Hematopoietic multipotent progenitor cell treated with erythropoietin and hydrocortisone succinate and interleukin-3 and kit ligand, for 6 days (in vitro differentiated cells): Measurements from ENCODE around the gene CLEC16A.

ENCODE experiments used
- DNase-seq: peaks from one replicate; pipeline ENCODE4 v3.0.0-alpha.2; 2015

Gene CLEC16A

DNA sequence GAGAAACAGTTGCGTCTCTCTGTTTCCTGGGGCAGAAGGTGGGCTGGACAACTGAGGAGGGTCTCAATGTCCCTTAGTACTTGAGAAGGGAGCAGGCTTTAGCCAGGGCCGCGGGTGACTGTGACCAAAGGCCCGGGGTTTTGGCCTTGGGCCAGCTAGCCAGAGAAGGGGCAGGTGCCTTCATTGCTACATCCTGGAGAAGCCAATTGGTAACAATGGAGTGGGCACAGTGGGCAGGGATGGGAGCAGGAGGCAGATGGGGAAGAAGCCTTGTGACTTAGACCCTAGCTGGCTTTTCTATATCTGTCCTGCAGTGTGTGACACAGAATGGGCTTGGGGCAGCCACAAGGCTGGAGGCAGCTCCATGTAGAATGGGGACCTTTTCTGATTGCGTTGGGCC is 46.0 kb downstream of the CLEC16A start:
- no peak for DNase-seq

DNA sequence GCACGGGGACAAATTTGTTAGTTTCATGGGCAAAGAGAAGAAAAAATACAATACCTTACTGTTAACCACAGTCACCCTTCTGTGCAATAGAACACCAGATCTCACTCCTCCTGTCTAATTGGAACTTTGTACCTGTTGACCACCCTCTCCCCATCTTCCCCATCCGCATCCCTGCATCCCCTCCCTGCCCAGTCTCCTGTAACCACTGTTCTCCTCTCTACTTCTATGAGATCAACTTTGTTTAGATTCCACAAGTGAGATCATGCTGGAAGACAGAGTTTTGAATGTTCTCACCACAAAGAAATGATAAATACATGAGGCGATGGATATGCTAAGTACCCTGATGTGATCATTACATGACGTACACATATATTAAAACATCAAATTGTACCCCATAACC is 47.7 kb downstream of the CLEC16A start:
- DNase-seq = no peak

DNA sequence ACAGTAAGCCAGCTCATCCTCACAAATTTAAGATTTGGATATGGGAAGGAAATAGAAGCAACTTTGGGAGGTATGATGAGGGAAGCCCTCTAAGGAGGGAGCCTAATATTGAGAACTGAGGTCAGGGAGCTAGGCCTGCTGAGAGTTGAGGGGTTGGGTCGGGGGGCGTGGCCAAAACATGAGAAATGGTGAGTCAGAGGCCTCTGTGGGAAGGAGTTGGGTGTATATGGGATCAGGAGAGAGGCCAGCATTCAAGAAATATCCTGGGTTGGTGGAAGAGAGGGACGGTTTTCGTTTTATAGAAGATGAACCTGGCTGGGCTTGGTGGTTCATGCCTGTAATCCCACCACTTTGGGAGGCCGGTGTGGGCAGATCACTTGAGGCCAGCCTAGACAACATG is 48.4 kb downstream of the CLEC16A start:
- DNase-seq = peak; percentile 51

DNA sequence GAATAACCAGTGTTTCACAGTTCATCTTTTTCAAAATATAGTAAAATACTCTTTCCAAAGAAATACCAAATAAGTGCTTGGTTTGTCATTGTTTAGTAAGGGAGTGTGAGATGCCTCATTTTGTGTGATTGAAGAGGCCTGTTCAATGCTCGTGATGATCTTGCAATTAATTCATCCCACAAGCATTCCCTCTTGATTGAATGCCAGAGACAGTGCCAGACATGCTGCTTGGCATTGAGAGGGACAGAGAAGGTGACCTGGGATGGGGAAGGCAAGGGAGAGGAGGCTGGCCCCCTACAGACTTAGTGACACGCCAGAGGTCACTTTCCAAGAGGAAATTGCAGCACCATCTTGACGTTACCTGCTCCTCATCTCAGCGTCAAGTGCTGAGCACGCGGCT is 49.3 kb downstream of the CLEC16A start:
- no peak for DNase-seq

DNA sequence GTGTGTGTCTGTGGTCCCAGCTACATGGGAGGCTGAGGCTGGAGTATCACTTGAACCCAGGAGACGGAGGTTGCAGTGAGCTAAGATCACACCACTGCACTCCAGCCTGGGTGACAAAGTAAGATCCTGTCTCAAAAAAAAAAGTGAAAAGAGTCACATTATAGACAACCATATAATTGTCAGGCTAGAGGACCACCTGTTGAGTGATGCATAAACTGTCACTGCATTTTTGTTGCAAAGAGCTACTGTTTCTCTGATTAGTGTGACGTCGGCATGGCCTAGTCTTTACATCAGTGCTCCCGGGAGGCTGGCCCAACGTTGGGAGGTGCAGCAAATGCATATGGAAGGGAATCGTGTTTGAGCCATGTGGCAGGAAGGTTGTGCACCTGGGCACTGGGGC is 50.2 kb downstream of the CLEC16A start:
- DNase-seq = no peak

DNA sequence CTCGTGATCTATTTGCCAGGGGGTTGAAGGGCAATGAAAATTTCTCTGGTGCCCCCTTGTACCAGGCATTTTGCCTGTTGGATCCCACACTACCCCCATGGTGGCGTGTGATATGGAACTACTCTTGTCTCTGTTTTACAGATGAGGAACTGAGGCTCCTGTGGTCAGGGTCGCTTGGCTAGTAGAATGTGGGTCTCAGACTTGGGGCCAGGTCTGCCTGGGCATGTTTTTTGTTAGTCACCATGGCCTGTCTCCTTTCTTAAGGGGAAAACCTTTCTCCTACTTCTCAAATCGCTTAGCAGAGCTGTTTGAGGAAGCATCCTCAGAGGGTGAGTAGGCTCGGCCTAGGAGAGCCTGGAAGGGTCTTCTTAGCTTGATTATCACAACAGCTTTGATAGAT is 51.2 kb downstream of the CLEC16A start:
- no peak for DNase-seq

DNA sequence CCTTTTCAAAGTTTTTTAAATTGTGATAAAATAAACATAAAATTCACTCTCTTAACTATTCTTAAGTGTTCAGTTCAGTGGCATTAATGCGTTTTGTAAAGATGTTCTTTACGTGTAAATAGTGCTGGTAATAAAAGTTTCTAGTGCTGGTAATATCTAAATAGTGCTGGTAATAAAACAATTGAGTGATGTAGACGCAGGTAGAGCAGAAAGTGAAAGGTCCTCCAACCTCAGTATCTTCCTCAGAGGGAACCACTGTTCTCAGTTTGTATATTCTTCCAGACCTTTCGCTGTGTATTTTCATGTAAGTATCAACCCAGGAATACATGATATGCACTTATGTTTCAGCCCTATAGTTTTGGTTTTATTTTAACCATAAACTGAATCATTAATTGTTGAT is 53.1 kb downstream of the CLEC16A start:
- no peak for DNase-seq

DNA sequence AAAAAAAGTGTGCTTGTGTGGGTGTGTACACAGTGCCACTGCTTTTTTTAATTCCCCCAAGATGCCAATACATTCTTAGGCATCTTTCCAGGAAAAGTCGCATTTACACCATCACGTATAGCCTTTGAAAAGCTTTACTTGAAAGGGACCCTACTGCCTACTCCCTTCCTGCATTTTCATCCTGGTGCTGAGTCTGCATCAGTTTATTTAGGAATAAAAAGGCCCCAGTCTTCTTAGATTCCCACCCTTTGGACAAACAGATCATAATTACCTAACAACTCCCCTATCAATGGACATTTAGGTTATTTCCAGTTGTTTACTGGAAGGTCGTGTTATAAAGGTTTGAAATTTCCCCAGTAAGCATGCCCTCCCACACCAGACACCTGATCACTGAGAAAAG is 54.9 kb downstream of the CLEC16A start:
- DNase-seq = no peak

DNA sequence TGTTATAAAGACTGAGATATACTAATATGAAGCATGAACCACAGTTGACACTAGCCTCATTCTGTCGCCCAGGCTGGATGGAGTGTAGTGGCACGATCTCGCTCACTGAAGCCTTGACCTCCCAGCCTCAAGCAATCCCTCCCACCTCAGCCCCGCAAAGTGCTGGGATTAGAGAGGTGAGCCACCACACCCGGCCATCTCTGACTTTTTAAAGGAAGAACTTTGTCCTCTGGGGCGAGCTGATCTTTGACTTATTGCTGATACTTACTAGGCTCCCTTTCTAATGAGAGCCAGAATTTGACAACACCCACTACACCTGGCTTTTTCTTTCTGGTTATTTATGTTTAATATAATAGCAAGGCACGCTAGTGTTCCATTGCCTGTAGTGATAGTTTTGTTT is 57.2 kb downstream of the CLEC16A start:
- DNase-seq = no peak

DNA sequence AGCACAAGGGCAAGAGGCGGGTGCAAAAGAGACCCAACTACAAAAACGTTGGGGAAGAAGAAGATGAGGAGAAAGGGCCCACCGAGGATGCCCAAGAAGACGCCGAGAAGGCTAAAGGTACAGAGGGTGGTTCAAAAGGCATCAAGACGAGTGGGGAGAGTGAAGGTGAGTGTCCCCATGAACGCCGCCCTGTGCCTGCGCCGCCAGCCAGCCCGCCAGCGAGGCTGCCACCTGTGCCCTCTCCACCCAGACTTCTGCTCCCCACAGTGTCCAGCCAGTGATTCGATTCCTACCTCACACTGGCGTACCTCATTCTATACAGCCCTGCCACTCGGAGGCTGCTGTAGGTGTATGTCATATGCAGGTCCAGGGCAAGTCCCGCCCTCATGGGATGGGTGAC is 58.8 kb downstream of the CLEC16A start:
- DNase-seq = no peak

DNA sequence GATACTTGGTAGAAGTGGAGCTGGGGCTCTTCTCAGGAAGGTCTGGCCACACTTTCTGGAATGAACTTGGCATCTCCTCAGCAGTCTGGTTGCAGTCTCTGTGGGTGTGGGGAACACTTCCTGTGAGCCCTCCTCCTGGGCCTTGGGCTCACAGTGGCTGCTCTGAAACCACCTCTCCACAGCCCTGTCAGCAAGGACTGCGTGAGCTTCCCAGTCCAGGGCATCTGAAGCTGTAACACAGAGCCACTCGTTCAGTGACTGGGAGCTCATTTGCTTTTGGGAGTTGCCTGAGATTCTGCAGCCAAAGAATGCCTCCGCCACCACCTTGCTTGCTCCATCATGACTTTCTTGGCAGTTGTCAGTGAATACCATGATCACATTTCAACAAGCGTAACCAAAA is 60.0 kb downstream of the CLEC16A start:
- DNase-seq = no peak

DNA sequence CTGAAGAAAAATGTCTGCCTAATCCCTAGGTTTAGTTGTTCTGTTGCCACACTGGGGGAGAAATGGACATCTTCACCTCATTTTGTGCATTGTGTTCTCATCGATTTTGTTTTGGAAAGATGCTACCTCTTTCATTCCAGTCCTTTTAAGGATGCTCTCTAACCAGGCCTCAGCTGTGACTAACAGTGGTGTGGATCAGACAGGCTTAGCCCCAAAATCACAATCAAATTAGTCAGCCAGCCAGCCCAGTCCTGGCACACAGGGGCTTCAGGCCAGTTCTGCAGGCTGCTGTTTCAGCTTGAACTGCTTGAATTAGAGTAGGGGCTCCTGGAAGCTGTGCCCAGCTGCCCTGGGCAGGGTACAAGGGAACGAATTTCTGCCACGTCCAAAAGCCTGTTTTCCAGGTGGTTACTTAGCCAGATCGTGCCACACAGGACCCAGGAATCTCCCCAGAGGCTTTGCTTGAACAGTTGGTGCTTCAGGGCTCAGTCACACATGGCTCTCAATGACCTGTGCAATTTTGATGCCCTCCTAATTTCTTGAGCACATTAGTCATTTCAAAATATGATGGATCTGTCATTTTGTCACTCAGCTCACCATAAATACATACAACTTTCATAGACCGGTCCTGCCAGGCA is 60.7 kb downstream of the CLEC16A start:
- no peak for DNase-seq

DNA sequence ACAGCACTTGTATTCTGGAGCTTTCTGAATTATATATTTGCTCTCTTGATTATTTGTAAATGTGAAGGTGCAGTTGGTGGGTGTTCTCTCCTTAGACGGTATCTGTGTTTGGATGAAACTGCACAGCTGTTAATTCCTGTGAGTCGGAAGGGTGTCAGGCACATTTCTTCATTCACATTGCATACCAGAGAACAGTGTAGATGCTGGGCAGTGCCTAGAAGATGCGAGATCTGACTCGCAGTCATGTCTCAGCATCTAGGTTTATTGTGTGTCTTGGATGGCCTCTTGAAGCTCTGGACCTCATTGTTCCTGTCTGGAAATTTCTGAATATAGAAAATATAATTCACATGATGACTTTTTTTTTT is 61.2 kb downstream of the CLEC16A start:
- no peak for DNase-seq

DNA sequence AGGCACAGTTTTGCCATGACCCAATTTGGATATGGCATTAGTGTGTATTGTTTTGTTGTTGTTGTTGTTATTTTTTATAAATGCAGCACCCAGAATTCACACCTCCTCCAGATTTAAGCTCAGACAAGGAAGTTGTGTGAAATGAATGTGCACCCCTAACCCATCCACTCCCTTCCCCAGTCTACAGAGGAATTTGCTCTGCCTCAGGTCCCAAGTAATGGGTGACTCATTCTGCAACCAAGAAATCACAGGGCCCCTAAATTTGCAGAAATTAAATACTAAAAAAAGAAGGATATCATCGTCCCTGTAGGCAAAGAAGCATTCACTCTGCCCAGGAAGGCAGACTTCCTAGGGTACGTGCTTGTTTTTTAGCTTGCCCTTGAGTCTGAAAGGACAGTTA is 62.3 kb downstream of the CLEC16A start:
- no peak for DNase-seq

DNA sequence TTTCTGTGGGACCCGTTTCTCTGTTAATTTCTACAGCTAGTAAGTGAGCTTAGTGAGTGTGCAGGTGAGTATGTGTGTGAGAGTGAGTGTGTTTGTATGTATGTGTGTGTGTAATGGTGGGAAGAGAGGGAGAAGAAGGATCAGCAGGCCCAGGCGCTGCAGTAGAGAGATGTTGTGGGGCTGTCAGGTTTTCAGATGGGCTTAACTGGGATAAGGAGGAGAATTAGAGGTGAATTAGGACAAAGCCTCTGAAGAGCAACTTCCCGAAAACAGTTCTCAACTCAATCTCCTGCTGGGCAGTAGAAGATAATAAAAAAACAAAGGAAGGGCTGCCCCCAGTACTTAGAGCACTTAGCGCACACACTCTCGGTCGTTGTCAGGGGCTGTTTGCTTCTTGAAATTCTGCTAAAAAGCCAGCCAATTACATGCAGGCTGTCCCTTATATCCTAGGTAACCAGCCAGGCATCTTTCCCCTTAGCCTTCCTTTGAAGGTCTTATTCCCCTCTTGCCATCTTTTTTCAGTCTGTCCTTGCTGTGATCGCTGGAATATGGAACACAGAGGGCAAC is 63.4 kb downstream of the CLEC16A start:
- DNase-seq = no peak

DNA sequence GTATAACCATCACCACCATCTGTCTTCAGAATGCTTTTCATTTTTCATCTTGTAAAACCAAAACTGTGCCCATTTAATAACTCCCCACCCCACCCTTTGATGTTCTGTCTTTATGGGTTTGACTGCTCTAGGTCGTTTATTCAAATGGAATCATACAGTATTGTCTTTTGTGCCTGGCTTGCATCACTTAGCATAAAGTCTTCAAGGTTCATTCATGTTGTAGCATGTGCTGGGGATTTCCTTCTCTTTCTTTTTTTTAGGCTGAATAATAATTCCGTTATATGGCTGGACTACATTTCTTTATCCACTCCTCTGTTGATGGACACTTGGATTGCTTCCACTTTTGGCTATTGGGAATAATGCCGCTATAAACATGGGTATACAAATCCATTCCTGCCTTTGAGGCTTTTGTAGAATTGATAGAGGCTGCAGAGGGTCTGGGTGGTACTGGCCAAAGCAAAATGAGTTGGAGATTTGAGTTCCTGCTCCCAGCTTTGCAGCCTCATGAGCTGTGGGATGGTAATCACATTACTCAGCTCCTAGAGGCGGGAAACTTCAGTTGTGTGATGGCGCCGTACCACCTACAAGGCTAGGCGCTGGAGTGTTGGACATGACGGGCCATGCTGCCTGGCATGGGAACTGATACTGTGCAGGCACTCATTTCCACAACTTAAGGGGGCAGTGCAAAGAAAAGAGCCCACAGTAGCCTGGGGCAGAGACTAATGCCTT is 64.8 kb downstream of the CLEC16A start:
- no peak for DNase-seq

DNA sequence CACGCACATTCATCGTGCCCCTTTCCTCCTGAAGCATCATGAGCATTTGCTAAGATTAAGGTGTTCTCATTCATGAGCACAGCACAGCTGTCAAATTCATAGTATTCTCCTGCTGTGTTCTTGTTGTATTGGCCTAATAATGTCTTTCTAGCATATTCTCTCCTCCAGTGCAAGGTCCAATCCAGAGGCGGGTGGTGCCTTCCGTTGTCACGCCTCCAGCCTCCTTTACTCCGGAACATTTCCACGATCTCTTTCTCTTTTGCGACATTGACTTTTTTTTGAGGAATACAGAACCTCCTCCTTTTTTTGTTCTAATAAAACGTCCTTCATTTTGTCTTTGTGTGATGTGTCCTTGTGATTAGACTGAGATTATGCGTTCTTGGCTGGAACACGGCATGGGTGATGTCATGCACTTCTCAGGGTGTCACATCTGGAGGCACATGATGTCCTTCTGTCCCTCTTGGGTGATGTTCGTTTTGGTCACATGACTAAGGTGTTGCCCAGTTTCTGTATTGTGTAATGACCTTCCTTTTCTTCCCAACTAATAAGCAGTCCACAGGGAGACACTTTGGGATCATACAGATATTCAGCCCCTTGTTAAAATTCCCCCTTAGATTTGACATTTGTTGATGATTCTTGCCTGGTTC is 66.3 kb downstream of the CLEC16A start:
- no peak for DNase-seq

DNA sequence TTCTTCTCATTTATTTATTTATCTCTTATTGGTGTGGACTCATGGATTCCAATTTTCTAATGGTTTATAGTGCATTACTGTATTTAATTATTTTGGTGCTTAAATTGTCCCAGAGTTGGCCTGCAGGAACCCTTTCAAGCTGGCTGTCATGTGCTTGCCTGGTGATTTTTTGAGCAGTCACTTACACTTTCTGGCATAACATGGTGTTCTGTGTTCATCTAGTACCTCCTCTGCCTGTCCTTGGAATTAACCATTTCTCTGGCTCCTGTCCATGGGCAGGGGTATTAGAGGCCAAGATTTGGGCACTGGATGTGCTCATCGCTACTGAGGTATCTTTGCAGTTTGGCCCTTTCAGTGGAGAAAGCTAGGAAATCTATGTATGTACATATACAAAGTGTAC is 67.0 kb downstream of the CLEC16A start:
- DNase-seq = no peak

DNA sequence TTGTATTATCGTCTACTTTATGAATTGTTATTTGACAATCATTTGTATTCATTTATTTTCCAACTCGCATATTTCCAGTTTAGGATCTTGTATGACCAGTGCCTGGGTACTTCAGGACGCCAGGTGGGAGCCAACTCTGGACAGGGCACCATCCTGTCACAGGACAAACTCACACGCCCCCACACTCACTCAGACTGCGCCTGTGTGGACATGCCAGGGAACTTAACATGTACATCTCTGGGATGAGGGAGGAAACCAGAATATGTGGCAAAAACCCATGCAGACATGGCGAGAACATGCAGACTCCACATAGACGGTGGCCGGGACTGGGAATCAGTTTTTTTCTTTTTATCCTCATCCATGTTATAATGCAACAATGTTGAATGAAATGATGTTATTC is 68.5 kb downstream of the CLEC16A start:
- DNase-seq = no peak

DNA sequence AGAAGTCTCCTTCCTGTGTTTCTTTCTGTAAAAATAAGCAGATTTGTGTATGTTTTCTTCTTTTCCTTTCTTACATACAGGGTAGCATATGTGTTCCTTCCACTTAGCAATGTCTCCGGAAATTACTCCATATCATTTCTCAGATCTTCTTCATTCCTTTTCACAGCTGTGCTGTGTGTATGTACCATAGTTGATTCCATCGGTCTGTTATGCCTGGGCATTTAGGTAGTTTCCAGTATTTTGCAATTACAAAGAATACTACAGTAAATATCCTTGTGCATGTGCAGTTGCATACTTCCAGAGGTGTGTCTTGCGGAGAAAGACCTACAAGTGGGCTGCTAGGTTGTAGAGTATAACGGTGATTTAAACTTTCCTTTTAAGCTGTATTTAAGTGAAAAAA is 69.8 kb downstream of the CLEC16A start:
- no peak for DNase-seq

DNA sequence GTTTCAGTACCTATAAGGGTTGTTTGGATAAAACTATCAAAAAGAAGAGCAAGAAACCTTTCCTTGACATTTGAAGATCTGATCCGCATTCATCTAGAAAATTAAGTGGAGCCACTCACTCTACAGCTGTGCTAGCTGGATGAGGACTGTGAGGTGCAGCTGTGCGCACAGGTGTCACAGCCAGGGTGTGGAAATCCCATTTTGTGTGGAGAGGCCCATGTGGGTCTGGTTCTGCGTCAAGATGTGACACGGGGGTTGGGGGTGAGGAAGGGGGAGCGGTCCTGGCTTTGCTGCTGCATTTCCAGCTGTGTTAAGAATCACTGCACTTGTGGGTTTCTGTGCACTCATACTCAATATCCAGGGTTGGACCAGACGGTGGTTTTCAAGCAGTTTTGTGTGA is 70.7 kb downstream of the CLEC16A start:
- DNase-seq = no peak

DNA sequence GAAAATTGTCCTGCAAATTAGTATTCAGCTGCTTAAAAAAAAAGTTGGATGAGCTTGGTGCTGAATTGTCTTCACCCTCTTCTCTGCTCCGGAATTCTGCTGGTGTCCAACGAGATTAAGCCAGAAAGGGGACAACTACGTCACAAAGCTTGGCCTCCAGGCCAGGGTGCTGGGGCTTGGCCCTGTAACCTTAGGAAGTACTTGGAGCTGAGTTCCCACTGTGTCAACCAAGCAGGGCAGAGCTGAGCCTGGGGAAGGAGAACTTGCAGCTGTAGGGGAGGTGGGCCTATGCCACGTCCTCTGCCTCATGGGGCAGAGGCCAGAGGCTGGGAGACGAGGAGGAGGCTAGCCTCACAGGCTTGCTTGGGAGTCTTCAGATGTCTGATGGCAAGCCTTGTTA is 71.2 kb downstream of the CLEC16A start:
- DNase-seq = no peak

DNA sequence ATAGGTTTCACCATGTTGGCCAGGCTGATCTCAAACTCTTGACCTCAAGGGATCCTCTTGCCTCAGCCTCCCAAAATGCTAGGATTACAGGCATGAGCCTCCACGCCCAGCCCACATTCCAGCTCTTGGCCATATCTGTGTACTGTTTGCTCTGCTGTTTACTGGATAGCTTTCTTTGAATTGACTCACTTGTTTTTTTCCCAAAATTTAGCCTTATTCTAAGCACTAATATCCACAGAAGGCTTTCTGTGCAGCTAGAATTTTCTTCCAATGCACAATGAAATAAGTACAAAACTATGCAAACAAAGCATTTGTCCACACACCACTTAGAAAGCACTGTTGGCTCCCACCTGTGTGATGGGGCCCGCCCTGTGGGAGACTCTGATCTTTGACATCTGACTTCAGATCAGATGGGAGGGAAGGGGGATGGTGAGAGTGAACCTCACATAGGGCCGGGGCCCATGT is 72.2 kb downstream of the CLEC16A start:
- no peak for DNase-seq

DNA sequence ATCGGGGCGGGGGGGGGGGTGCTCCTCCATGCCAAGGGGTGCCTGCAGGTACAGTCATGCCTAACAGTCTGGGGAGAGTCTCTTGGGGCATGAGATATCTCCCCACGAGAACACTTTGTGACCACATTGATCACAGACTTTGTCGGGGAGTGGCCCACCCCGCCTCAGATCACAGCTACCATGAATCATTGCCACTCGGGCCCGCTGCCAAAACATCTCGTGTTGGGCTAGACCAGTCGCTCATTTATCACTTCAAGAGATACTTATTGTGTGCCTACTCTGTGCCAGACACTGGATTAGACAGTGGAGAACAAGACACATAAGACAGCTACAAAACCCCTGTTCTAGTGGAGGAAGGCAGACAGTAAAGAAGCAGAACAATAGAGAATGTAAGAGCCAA is 72.6 kb downstream of the CLEC16A start:
- peak; percentile 91 for DNase-seq
